OCI-LY1 (cell line): ENCODE data around the gene CD68.

Experiments used
- CTCF ChIP-seq: fragments of 200-600 bp; sonication (generic), shearing (Covaris generic); IDR thresholded peaks from 2 replicates; pipeline ENCODE4 v1.5.1; 2017; ENCODE audit warnings: mild to moderate bottlenecking, antibody characterized with exemption, low read length, moderate library complexity, mixed read lengths
- EZH2 ChIP-seq: fragments of 200-600 bp; sonication (generic), shearing (Covaris generic); IDR thresholded peaks from 2 replicates; pipeline ENCODE4 v1.8.0; 2017; ENCODE audit warnings: borderline replicate concordance, mixed run types, mild to moderate bottlenecking, antibody characterized with exemption, low read length, moderate library complexity, mixed read lengths

- TF ChIP-seq CTCF (no peak), EZH2 (no peak)
Measured at GRCh38 chr17:7610641-7611040, 31.2 kb downstream of the CD68 start.
